GM18505 (cell line): Measurements from ENCODE around the gene SMAD6.

Experiments
- ATAC-seq: cut with Tn5 transposase; IDR thresholded peaks from one replicate; pipeline ENCODE4 v1.9.1; 2021; ENCODE audit not compliant: unreplicated experiment
- POLR2A ChIP-seq: IDR thresholded peaks from 4 replicates; pipeline ENCODE4 v1.6.1; 2011; ENCODE audit warnings: borderline replicate concordance; ENCODE audit not compliant: insufficient read depth, insufficient read length; ENCODE audit errors: extremely low read depth

Gene SMAD6

DNA sequence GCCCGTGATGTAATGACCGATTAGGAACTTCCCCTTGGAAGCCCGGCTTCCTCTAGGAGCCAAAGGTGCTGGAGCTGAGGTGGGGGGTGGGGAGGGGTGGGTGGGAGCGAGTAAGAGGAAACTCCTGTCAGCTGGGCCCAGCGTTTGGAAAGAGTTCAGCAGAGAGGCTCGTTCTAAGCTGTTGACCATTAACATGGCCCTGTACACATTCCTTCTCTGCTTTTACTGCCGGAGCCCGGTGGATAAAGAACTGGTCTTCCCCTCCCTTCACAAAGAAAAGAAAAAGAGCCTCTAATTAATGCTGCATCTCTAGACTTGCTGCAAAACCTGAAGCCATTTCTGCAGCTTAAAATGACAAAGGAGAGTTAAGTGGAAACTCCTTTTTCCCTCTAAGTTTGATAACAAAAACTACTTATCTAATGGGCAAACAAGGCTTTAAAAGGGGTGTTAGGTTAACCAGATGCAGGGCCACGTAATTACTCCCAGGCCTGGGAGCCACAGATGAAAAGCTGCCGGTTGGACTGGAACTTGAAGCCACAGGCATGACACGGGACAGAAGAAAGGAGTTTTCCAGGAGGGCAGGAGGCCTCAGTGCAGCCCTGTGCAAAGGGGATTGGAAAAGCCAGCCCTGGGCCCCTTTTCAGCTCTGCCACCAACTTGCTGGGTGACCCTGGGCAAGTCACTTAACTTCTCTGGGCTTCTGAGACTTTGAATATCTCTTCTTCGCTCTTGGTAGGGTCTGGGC, 71.3 kb downstream of the SMAD6 start:
- TF ChIP-seq POLR2A: no peak
- no peak for ATAC-seq

DNA sequence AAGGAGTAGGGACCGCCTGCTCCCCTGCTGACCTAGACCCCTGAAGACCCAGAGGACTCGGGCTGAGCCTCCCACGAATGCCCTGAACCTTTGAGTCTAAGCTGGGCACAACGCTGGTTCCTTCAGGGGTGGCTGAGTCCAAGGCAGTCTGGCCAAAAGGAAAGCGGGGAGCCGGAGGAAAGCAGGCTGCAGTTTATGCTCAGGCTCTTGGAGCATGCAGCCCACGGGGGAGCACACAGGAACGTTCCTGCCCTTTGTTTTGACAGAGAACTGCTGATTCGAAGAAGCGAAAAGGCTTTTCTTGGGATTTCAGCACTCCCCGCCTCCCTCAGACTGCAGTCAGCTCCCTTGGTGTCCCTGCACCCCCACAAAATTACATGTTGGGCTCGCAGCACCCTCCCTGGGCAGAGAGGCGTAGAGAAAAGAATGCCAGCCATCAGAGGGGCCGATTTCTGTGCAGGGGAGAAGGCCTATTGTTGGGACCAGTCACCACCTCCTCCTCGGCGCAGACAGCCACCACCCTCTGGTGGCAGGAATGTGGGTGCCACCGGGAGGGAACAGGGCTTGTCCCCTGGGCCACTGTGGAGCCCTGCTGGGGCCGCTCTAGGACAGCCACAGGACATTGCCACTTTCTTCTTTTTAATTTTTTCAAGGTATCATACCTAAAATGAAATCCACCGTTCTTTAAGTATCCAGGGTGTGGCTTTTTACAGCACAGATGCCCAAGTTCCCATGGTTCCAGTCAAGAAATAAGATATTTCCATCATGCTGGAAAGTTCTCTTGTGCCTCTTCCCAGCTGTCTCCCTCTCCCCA, 72.2 kb downstream of the SMAD6 start:
- TF ChIP-seq POLR2A: no peak
- no peak for ATAC-seq

DNA sequence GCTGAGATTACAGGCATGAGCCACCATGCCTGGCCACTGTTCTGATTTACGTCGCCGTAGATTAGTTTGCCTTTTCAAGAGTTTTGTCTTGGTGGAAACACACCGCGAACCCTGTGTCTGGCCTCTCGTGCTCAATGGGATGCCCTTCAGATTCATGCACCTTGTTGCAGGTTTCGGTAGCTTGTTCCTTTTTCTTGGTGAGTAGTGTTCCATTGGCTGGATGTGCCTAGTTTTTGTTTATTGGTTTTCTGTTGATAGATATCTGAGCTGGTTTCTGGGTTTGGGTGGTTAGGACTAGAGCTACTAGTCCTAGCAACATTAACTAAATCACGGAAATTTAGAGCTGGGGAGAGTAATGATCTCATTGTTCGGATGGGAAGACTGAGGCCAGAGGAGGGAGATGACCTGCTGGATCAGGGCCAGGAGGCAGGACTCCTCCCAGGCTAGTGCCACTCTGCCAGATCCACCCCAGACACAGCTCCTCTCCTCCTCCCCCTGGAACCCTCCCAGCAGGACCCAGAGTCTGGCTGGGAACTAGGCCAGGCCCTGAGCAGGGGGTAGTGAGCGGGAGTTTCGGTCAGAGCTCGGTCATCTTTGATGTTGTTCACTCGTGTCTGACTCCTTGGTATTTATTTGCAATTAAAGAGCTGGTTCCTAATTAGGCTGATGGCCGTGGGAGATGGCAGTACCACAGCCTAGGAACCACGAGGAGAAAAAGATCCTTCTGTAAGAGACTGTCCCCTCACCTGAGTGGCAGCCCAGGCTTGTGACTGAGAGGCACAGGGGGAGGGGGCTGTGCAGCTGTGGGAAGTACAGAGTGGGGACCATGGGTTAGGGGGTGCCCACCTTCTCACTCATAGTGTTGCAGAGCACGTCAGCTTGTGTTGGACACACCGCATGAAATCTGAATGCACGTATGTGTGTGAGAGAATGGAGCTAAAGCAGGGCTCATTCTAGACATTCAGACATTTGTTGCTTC, 73.4 kb downstream of the SMAD6 start:
- no peak for ATAC-seq
- TF ChIP-seq POLR2A: no peak

GRCh38 chr15:66777054-66777453, 75.0 kb downstream of the SMAD6 start:
- no peak for TF ChIP-seq POLR2A
- ATAC-seq: no peak

DNA sequence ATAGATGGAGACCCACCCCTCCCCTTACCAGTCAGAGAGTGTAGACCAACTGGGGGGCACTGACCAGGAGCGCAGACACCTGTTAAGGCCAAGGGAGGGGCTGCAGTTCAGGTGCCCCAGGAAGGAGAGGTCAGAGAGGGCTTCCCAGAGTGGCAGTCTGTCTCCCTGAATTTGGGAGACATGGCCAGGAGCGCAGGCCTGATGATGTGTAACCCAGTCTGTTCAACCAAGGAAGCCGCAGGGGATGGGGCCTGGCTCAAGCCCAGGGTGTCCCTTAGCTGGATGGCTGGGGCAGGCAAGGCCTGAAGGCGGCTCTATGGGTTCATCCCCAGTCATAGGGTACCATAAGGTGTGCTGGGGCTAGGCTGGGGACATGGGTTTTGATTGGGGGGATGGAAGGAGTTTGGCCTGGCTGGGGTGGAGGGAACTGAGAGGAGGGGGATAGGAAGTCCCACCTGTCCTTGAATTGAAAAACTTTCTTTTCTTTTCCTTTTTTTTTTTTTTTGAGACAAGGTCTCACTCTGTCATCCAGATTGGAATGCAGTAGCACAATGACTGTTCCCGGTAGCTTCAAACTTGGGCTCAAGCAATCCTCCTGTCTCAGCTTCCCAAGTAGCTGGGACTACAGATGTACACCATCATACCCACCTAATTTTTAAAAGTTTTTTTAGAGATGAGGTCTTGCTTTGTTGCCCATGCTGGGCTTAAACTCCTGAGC, 75.7 kb downstream of the SMAD6 start:
- no peak for TF ChIP-seq POLR2A
- ATAC-seq: no peak

DNA sequence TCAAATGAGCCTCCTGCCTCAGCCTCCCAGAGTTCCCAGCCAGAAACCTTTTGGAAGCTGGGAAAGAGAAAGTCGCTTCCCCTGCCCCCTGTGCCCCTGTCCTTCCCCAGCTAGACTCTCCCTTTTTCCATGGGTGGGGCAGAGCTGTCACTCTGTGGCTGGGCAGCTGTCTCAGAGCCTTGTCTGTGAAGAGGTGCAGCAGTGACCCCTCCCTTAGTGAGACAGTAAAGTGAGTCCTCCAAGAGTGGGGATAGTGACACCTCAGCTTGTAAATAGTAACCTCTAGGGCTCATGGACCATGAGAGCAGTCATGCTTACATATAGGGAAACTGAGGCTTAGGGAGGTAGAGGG, 76.3 kb downstream of the SMAD6 start:
- no peak for TF ChIP-seq POLR2A
- no peak for ATAC-seq

GRCh38 chr15:66778716-66779115, 76.7 kb downstream of the SMAD6 start:
- no peak for ATAC-seq
- no peak for TF ChIP-seq POLR2A

- ATAC-seq: no peak
Observed at GRCh38 chr15:66779331-66780009, 77.4 kb downstream of the SMAD6 start.

GRCh38 chr15:66780172-66780972, 78.3 kb downstream of the SMAD6 start:
- no peak for TF ChIP-seq POLR2A
- ATAC-seq: no peak

More at GRCh38 chr15:66779331-66780009, 77.4 kb downstream of the SMAD6 start:
- TF ChIP-seq POLR2A: no peak

DNA sequence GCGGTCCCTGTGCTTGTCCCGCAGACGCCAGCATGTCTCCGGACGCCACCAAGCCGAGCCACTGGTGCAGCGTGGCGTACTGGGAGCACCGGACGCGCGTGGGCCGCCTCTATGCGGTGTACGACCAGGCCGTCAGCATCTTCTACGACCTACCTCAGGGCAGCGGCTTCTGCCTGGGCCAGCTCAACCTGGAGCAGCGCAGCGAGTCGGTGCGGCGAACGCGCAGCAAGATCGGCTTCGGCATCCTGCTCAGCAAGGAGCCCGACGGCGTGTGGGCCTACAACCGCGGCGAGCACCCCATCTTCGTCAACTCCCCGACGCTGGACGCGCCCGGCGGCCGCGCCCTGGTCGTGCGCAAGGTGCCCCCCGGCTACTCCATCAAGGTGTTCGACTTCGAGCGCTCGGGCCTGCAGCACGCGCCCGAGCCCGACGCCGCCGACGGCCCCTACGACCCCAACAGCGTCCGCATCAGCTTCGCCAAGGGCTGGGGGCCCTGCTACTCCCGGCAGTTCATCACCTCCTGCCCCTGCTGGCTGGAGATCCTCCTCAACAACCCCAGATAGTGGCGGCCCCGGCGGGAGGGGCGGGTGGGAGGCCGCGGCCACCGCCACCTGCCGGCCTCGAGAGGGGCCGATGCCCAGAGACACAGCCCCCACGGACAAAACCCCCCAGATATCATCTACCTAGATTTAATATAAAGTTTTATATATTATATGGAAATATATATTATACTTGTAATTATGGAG, 79.1 kb downstream of the SMAD6 start:
- no peak for ATAC-seq
- no peak for TF ChIP-seq POLR2A

DNA sequence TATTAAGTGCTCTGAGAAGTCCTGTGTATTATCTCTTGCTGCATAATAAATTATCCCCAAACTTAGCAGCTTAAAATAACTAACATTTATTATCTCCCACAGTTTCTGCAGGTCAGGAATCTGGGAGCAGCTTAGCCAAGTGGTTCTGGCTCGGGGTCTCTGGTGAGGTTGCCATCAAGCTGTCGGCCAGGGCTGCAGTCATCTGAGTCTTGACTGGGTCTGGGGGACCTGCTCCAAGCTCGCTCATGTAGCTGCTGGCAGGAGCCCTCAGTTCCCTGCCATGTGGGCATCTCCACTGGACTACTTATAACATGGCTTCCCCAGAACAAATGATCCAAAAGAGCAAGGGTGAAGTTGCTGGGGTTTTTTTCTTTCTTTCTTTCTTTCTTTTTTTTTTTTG, 80.7 kb downstream of the SMAD6 start:
- ATAC-seq: no peak

More for the DNA sequence above, 80.7 kb downstream of the SMAD6 start:
- no peak for TF ChIP-seq POLR2A
